ENCODE results near the gene FFAR1.

FFAR1 gene

GRCh38 chr19:35322014-35322413 lies 25.7 kb upstream of the FFAR1 start:
- no peak overlapping the region for H3K27ac Mint-ChIP-seq
- no peaks in the 10 kb centered on the region for H3K36me3 Mint-ChIP-seq (ENCODE audit: low read depth)
- H3K4me3 Mint-ChIP-seq: no peak overlapping the region
- H3K27me3 Mint-ChIP-seq (ENCODE audit: low read depth): peaks cover 15% of the 10 kb centered on the region
- H3K9me3 Mint-ChIP-seq: peaks cover 4% of the 10 kb centered on the region
- H3K4me1 Mint-ChIP-seq (ENCODE audit: low read depth): peaks cover 6% of the 10 kb centered on the region

GRCh38 chr19:35327642-35328041 lies 20.1 kb upstream of the FFAR1 start:
- Mint-ChIP-seq H3K27me3 (ENCODE audit: low read depth) (peaks cover 15% of the 10 kb centered on the region), H3K4me3 (no peak overlapping the region), H3K27ac (no peak overlapping the region), H3K9me3 (no peaks in the 10 kb centered on the region), H3K4me1 (ENCODE audit: low read depth) (peaks cover 10% of the 10 kb centered on the region), H3K36me3 (ENCODE audit: low read depth) (no peaks in the 10 kb centered on the region)

GRCh38 chr19:35328851-35329285 lies 18.8 kb upstream of the FFAR1 start, which contains the start of gene CD22:
CD22 (plus strand) TSS chr19:35329187; CDS start chr19:35332041, 2,854 bp downstream.
- Mint-ChIP-seq H3K9me3 (no peaks in the 10 kb centered on the region), H3K27ac (no peak within 1 kb of the TSS), H3K27me3 (ENCODE audit: low read depth) (peaks cover 15% of the 10 kb centered on the region), H3K4me3 (peak within 1 kb of the TSS; percentile 15), H3K36me3 (ENCODE audit: low read depth) (no peaks in the 10 kb centered on the region), H3K4me1 (ENCODE audit: low read depth) (peaks cover 17% of the 10 kb centered on the region)

GRCh38 chr19:35329323-35329722 lies 18.4 kb upstream of the FFAR1 start:
- Mint-ChIP-seq H3K4me3 (no peak overlapping the region), H3K9me3 (no peaks in the 10 kb centered on the region), H3K4me1 (ENCODE audit: low read depth) (peaks cover 17% of the 10 kb centered on the region), H3K27ac (no peak overlapping the region), H3K27me3 (ENCODE audit: low read depth) (peaks cover 15% of the 10 kb centered on the region), H3K36me3 (ENCODE audit: low read depth) (no peaks in the 10 kb centered on the region)

- Mint-ChIP-seq H3K27me3 (ENCODE audit: low read depth) (peaks cover 8% of the 10 kb centered on the region), H3K9me3 (no peaks in the 10 kb centered on the region), H3K27ac (no peak overlapping the region), H3K36me3 (ENCODE audit: low read depth) (no peaks in the 10 kb centered on the region), H3K4me3 (no peak overlapping the region), H3K4me1 (ENCODE audit: low read depth) (peaks cover 19% of the 10 kb centered on the region)
Measured at GRCh38 chr19:35330475-35330874, 17.2 kb upstream of the FFAR1 start.

- H3K4me1 Mint-ChIP-seq (ENCODE audit: low read depth): peaks cover 19% of the 10 kb centered on the region
- no peak overlapping the region for H3K4me3 Mint-ChIP-seq
- H3K27me3 Mint-ChIP-seq (ENCODE audit: low read depth): peaks cover 3% of the 10 kb centered on the region
- H3K9me3 Mint-ChIP-seq: no peaks in the 10 kb centered on the region
- H3K36me3 Mint-ChIP-seq (ENCODE audit: low read depth): no peaks in the 10 kb centered on the region
- no peak overlapping the region for H3K27ac Mint-ChIP-seq
Measured at GRCh38 chr19:35331551-35332214, 16.0 kb upstream of the FFAR1 start.

GRCh38 chr19:35332817-35333216 lies 14.9 kb upstream of the FFAR1 start:
- H3K9me3 Mint-ChIP-seq: no peaks in the 10 kb centered on the region
- peaks cover under 1% of the 10 kb centered on the region for H3K27me3 Mint-ChIP-seq (ENCODE audit: low read depth)
- H3K4me1 Mint-ChIP-seq (ENCODE audit: low read depth): peaks cover 19% of the 10 kb centered on the region
- H3K27ac Mint-ChIP-seq: peak overlapping the region; percentile 7
- H3K36me3 Mint-ChIP-seq (ENCODE audit: low read depth): no peaks in the 10 kb centered on the region
- H3K4me3 Mint-ChIP-seq: no peak overlapping the region

- H3K27ac Mint-ChIP-seq: no peak overlapping the region
- no peaks in the 10 kb centered on the region for H3K36me3 Mint-ChIP-seq (ENCODE audit: low read depth)
- H3K4me3 Mint-ChIP-seq: no peak overlapping the region
- H3K27me3 Mint-ChIP-seq (ENCODE audit: low read depth): no peaks in the 10 kb centered on the region
- peaks cover 14% of the 10 kb centered on the region for H3K4me1 Mint-ChIP-seq (ENCODE audit: low read depth)
- H3K9me3 Mint-ChIP-seq: no peaks in the 10 kb centered on the region
Measured at GRCh38 chr19:35334144-35334753, 13.5 kb upstream of the FFAR1 start.

GRCh38 chr19:35336166-35336955 lies 11.3 kb upstream of the FFAR1 start:
- H3K27me3 Mint-ChIP-seq (ENCODE audit: low read depth): no peaks in the 10 kb centered on the region
- H3K36me3 Mint-ChIP-seq (ENCODE audit: low read depth): no peaks in the 10 kb centered on the region

GRCh38 chr19:35337097-35337983 lies 10.4 kb upstream of the FFAR1 start:
- H3K27me3 Mint-ChIP-seq (ENCODE audit: low read depth): peaks cover 2% of the 10 kb centered on the region
- peaks cover 12% of the 10 kb centered on the region for H3K4me1 Mint-ChIP-seq (ENCODE audit: low read depth)
- H3K4me3 Mint-ChIP-seq: no peak overlapping the region
- no peaks in the 10 kb centered on the region for H3K36me3 Mint-ChIP-seq (ENCODE audit: low read depth)
- H3K27ac Mint-ChIP-seq: no peak overlapping the region
- no peaks in the 10 kb centered on the region for H3K9me3 Mint-ChIP-seq

More at GRCh38 chr19:35336166-35336955, 11.3 kb upstream of the FFAR1 start:
- H3K9me3 Mint-ChIP-seq: no peaks in the 10 kb centered on the region
- no peak overlapping the region for H3K4me3 Mint-ChIP-seq
- peaks cover 12% of the 10 kb centered on the region for H3K4me1 Mint-ChIP-seq (ENCODE audit: low read depth)
- H3K27ac Mint-ChIP-seq: peak overlapping the region; percentile 54

- H3K9me3 Mint-ChIP-seq: no peaks in the 10 kb centered on the region
- H3K27me3 Mint-ChIP-seq (ENCODE audit: low read depth): peaks cover 5% of the 10 kb centered on the region
- H3K4me1 Mint-ChIP-seq (ENCODE audit: low read depth): peaks cover 7% of the 10 kb centered on the region
- H3K36me3 Mint-ChIP-seq (ENCODE audit: low read depth): no peaks in the 10 kb centered on the region
- no peak overlapping the region for H3K4me3 Mint-ChIP-seq
- H3K27ac Mint-ChIP-seq: no peak overlapping the region
Measured at GRCh38 chr19:35337984-35338296, 9.8 kb upstream of the FFAR1 start.

- H3K4me3 Mint-ChIP-seq: no peak overlapping the region
- H3K36me3 Mint-ChIP-seq (ENCODE audit: low read depth): no peaks in the 10 kb centered on the region
- no peaks in the 10 kb centered on the region for H3K9me3 Mint-ChIP-seq
- H3K27ac Mint-ChIP-seq: no peak overlapping the region
- peaks cover 15% of the 10 kb centered on the region for H3K27me3 Mint-ChIP-seq (ENCODE audit: low read depth)
- no peaks in the 10 kb centered on the region for H3K4me1 Mint-ChIP-seq (ENCODE audit: low read depth)
Measured at GRCh38 chr19:35340431-35340830, 7.3 kb upstream of the FFAR1 start.

GRCh38 chr19:35341006-35341405 lies 6.7 kb upstream of the FFAR1 start:
- peaks cover 18% of the 10 kb centered on the region for H3K27me3 Mint-ChIP-seq (ENCODE audit: low read depth)
- H3K27ac Mint-ChIP-seq: no peak overlapping the region
- peaks cover 5% of the 10 kb centered on the region for H3K4me1 Mint-ChIP-seq (ENCODE audit: low read depth)
- no peaks in the 10 kb centered on the region for H3K36me3 Mint-ChIP-seq (ENCODE audit: low read depth)
- H3K9me3 Mint-ChIP-seq: no peaks in the 10 kb centered on the region
- no peak overlapping the region for H3K4me3 Mint-ChIP-seq

GRCh38 chr19:35341565-35342225 lies 6.0 kb upstream of the FFAR1 start:
- peaks cover 18% of the 10 kb centered on the region for H3K27me3 Mint-ChIP-seq (ENCODE audit: low read depth)
- no peak overlapping the region for H3K27ac Mint-ChIP-seq
- H3K9me3 Mint-ChIP-seq: no peaks in the 10 kb centered on the region
- no peak overlapping the region for H3K4me3 Mint-ChIP-seq
- no peaks in the 10 kb centered on the region for H3K36me3 Mint-ChIP-seq (ENCODE audit: low read depth)
- H3K4me1 Mint-ChIP-seq (ENCODE audit: low read depth): peaks cover 12% of the 10 kb centered on the region
